HepG2 (cell line): Measurements from ENCODE around the gene KCNE2. TPM values are rescaled to one million over a fixed set of nuclear protein-coding genes. Genes with fewer than 3 reads are reported as not detected.

ENCODE experiments used
- CERS6 ChIP-seq: sonication (generic); formaldehyde crosslinking; IDR thresholded peaks from 2 replicates; pipeline ENCODE4 v1.5.0; 2020; ENCODE audit warnings: missing genetic modification reagents
- FLYWCH1 ChIP-seq: sonication (generic); formaldehyde crosslinking; IDR thresholded peaks from 2 replicates; pipeline ENCODE4 v1.8.1; 2023; ENCODE audit warnings: mild to moderate bottlenecking, missing genetic modification reagents
- GATAD1 ChIP-seq: IDR thresholded peaks from 2 replicates; pipeline ENCODE4 v1.6.1; 2016; ENCODE audit warnings: missing genetic modification reagents, missing compliant biosample characterization
- HHEX ChIP-seq: IDR thresholded peaks from 2 replicates; pipeline ENCODE4 v1.6.1; 2016; ENCODE audit warnings: control low read depth
- HMGA1 ChIP-seq: sonication (generic); formaldehyde crosslinking; conservative IDR thresholded peaks from 2 replicates; pipeline ENCODE4 v1.4.0; 2020; ENCODE audit warnings: missing genetic modification reagents
- REXO4 ChIP-seq: sonication (generic); formaldehyde crosslinking; IDR thresholded peaks from 2 replicates; pipeline ENCODE4 v1.8.0; 2022; ENCODE audit warnings: missing genetic modification reagents, mild to moderate bottlenecking, borderline replicate concordance
- RNF219 ChIP-seq: sonication (generic); formaldehyde crosslinking; IDR thresholded peaks from 2 replicates; pipeline ENCODE4 v1.5.0; 2020; ENCODE audit warnings: mild to moderate bottlenecking, missing genetic modification reagents
- RXRB ChIP-seq: IDR thresholded peaks from 2 replicates; pipeline ENCODE4 v1.6.1; 2016; ENCODE audit warnings: borderline replicate concordance, missing genetic modification reagents, missing compliant biosample characterization
- SOX6 ChIP-seq, 2 experiments: fragments of 450-650 bp in 1 of 2; sonication (generic) in 1 of 2; formaldehyde crosslinking in 1 of 2; IDR thresholded peaks; 2 replicates each; pipeline versions ENCODE4 v1.4.0 to v1.6.1; 2017 to 2020; ENCODE audit warnings: antibody characterized with exemption in 1 of 2, mild to moderate bottlenecking in 1 of 2, missing genetic modification reagents in 1 of 2
- ZNF253 ChIP-seq: sonication (generic); formaldehyde crosslinking; IDR thresholded peaks from 2 replicates; pipeline ENCODE4 v1.8.0; 2022; ENCODE audit warnings: mild to moderate bottlenecking, missing genetic modification reagents, borderline replicate concordance
- ZNF512 ChIP-seq: sonication (generic); formaldehyde crosslinking; IDR thresholded peaks from 2 replicates; pipeline ENCODE4 v1.4.0; 2020; ENCODE audit warnings: mild to moderate bottlenecking, missing genetic modification reagents
- ZNF543 ChIP-seq: sonication (generic); formaldehyde crosslinking; IDR thresholded peaks from 2 replicates; pipeline ENCODE4 v1.4.0; 2020; ENCODE audit warnings: mild to moderate bottlenecking, missing genetic modification reagents
- ZNF644 ChIP-seq: IDR thresholded peaks from 2 replicates; pipeline ENCODE4 v1.6.1; 2016; ENCODE audit warnings: low read depth
- polyA plus RNA-seq, 8 experiments: library from polyadenylated mRNA; depleted of rRNA in 3 of 8; stranded (reverse) in 7 of 8; unstranded in 1 of 8; fragments of >200 nt; fragmentation: Illumina TruSeq in 4 of 8; extraction: Trizol in 4 of 8; gene quantifications; 2 replicates each; pipeline versions ENCODE4 v1.2.1 to v1.2.3, GENCODE V29; 2011 to 2016; ENCODE audit warnings: low read depth in 4 of 8, missing spikeins in 1 of 8, mixed read lengths in 1 of 8; ENCODE audit not compliant: insufficient read depth in 1 of 8
- total RNA-seq, 5 experiments: library from RNA; depleted of rRNA; stranded (reverse); fragments of >200 nt; fragmentation: Illumina TruSeq; extraction: Trizol; gene quantifications; 2 replicates each; pipeline ENCODE4 v1.2.3, GENCODE V29; 2016; ENCODE audit warnings: low read depth in 1 of 5
- TF ChIP-seq, protein P1 (sequence below): sonication (generic); formaldehyde crosslinking; IDR thresholded peaks from 2 replicates; pipeline ENCODE4 v1.4.0; 2020; ENCODE audit warnings: missing genetic modification reagents, borderline replicate concordance
- TF ChIP-seq, protein P2 (sequence below): IDR thresholded peaks from 2 replicates; pipeline ENCODE4 v1.6.1; 2018; ENCODE audit warnings: missing genetic modification reagents
- TF ChIP-seq, protein P3 (sequence below): sonication (generic); formaldehyde crosslinking; IDR thresholded peaks from 2 replicates; pipeline ENCODE4 v1.8.1; 2023; ENCODE audit warnings: missing genetic modification reagents, inconsistent platforms, borderline replicate concordance

Gene KCNE2
- total and polyA plus RNA-seq, 2 of the 13 experiments (the other 11 are each of a cell fraction or from before 2014, with no cell fraction given), result not detected

- TF ChIP-seq, protein P1, sequence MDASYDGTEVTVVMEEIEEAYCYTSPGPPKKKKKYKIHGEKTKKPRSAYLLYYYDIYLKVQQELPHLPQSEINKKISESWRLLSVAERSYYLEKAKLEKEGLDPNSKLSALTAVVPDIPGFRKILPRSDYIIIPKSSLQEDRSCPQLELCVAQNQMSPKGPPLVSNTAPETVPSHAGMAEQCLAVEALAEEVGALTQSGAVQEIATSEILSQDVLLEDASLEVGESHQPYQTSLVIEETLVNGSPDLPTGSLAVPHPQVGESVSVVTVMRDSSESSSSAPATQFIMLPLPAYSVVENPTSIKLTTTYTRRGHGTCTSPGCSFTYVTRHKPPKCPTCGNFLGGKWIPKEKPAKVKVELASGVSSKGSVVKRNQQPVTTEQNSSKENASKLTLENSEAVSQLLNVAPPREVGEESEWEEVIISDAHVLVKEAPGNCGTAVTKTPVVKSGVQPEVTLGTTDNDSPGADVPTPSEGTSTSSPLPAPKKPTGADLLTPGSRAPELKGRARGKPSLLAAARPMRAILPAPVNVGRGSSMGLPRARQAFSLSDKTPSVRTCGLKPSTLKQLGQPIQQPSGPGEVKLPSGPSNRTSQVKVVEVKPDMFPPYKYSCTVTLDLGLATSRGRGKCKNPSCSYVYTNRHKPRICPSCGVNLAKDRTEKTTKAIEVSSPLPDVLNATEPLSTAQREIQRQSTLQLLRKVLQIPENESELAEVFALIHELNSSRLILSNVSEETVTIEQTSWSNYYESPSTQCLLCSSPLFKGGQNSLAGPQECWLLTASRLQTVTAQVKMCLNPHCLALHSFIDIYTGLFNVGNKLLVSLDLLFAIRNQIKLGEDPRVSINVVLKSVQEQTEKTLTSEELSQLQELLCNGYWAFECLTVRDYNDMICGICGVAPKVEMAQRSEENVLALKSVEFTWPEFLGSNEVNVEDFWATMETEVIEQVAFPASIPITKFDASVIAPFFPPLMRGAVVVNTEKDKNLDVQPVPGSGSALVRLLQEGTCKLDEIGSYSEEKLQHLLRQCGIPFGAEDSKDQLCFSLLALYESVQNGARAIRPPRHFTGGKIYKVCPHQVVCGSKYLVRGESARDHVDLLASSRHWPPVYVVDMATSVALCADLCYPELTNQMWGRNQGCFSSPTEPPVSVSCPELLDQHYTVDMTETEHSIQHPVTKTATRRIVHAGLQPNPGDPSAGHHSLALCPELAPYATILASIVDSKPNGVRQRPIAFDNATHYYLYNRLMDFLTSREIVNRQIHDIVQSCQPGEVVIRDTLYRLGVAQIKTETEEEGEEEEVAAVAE (CRISPR knock-in tag), result no peak
- TF ChIP-seq ZNF253 (CRISPR knock-in tag), result no peak
- TF ChIP-seq, protein P2, sequence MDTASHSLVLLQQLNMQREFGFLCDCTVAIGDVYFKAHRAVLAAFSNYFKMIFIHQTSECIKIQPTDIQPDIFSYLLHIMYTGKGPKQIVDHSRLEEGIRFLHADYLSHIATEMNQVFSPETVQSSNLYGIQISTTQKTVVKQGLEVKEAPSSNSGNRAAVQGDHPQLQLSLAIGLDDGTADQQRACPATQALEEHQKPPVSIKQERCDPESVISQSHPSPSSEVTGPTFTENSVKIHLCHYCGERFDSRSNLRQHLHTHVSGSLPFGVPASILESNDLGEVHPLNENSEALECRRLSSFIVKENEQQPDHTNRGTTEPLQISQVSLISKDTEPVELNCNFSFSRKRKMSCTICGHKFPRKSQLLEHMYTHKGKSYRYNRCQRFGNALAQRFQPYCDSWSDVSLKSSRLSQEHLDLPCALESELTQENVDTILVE (CRISPR knock-in tag), result no peak
- TF ChIP-seq FLYWCH1 (CRISPR knock-in tag), result no peak
- TF ChIP-seq ZNF512 (CRISPR knock-in tag), result no peak
- TF ChIP-seq RXRB, result peak; percentile 58; the same call in 1 of the 2 replicates
- TF ChIP-seq RNF219 (CRISPR knock-in tag), result no peak
- no peak for TF ChIP-seq ZNF543 (CRISPR knock-in tag)
- no peak for TF ChIP-seq CERS6 (CRISPR knock-in tag)
- no peak for TF ChIP-seq HMGA1 (CRISPR knock-in tag)
- TF ChIP-seq HHEX, result no peak
- peak; percentile 42; the same call in 1 of the 2 replicates for TF ChIP-seq ZNF644 (CRISPR knock-in tag)
- no peak for TF ChIP-seq SOX6 (IDR thresholded peaks at IDR 0.05)
- peak; percentile 60 for TF ChIP-seq SOX6 (CRISPR knock-in tag; IDR thresholded peaks at IDR 0.05)
- no peak for TF ChIP-seq GATAD1 (CRISPR knock-in tag)
- TF ChIP-seq, protein P3, sequence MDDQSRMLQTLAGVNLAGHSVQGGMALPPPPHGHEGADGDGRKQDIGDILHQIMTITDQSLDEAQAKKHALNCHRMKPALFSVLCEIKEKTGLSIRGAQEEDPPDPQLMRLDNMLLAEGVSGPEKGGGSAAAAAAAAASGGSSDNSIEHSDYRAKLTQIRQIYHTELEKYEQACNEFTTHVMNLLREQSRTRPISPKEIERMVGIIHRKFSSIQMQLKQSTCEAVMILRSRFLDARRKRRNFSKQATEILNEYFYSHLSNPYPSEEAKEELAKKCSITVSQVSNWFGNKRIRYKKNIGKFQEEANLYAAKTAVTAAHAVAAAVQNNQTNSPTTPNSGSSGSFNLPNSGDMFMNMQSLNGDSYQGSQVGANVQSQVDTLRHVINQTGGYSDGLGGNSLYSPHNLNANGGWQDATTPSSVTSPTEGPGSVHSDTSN (CRISPR knock-in tag), result no peak
- no peak for TF ChIP-seq REXO4 (CRISPR knock-in tag)
Observed at GRCh38 chr21:34351786-34352241, 12.0 kb upstream of the KCNE2 start (continued).
